T-helper 2 cell treated with Interferon-gamma antibody and Interleukin-4, amounts not matched to agents 5 μg/mL and 100 μg/mL, for 36 hours (primary cell): ENCODE results near the gene CGGBP1.
A peak's percentile ranks its signal among the peaks of the same experiment; 100 is the strongest.

Source experiments
- DNase-seq: peaks from one replicate; pipeline ENCODE4 v3.0.0; 2021; ENCODE audit warnings: low spot score
- H3K27ac Mint-ChIP-seq: one replicate; pipeline ENCODE4 v1.8.0; 2021; ENCODE audit warnings: mild to moderate bottlenecking, mixed read lengths
- H3K27me3 Mint-ChIP-seq: one replicate; pipeline ENCODE4 v1.8.0; 2021; ENCODE audit warnings: low read depth, mixed read lengths
- H3K36me3 Mint-ChIP-seq: one replicate; pipeline ENCODE4 v1.8.0; 2021; ENCODE audit warnings: low read depth, mixed read lengths
- H3K4me1 Mint-ChIP-seq: one replicate; pipeline ENCODE4 v1.8.0; 2021; ENCODE audit warnings: low read depth, mixed read lengths
- H3K4me3 Mint-ChIP-seq: one replicate; pipeline ENCODE4 v1.8.0; 2022; ENCODE audit warnings: mild to moderate bottlenecking, moderate library complexity, mixed read lengths
- H3K9me3 Mint-ChIP-seq: one replicate; pipeline ENCODE4 v1.8.0; 2021; ENCODE audit warnings: mixed read lengths

CGGBP1 gene

GRCh38 chr3:88058581-88059379 lies at the start of gene CGGBP1, which contains the start of gene ZNF654:
Gene CGGBP1 (minus strand): TSS chr3:88059005. CDS start chr3:88055976, 3,029 bp downstream.
Gene ZNF654 (plus strand): TSS chr3:88059255. CDS start chr3:88059320, 65 bp downstream.
- no peaks in the 10 kb centered on the region for H3K9me3 Mint-ChIP-seq
- H3K4me3 Mint-ChIP-seq, result peak within 1 kb of the TSS; percentile 98
- H3K36me3 Mint-ChIP-seq, result peaks cover 41% of the 10 kb centered on the region
- no peaks in the 10 kb centered on the region for H3K27me3 Mint-ChIP-seq
- peaks cover 45% of the 10 kb centered on the region for H3K4me1 Mint-ChIP-seq
- DNase-seq, result peak; percentile 99
- peak within 1 kb of the TSS; percentile 98 for H3K27ac Mint-ChIP-seq

GRCh38 chr3:88105325-88105724 lies 46.5 kb upstream of the CGGBP1 start:
- peaks cover 10% of the 10 kb centered on the region for H3K4me1 Mint-ChIP-seq
- H3K4me3 Mint-ChIP-seq, result no peak overlapping the region
- peaks cover 11% of the 10 kb centered on the region for H3K9me3 Mint-ChIP-seq
- H3K36me3 Mint-ChIP-seq, result peaks cover 38% of the 10 kb centered on the region
- DNase-seq, result no peak
- no peaks in the 10 kb centered on the region for H3K27me3 Mint-ChIP-seq
- no peak overlapping the region for H3K27ac Mint-ChIP-seq

GRCh38 chr3:88101142-88101541 lies 42.3 kb upstream of the CGGBP1 start:
- Mint-ChIP-seq H3K4me3 (no peak overlapping the region), H3K27me3 (no peaks in the 10 kb centered on the region), H3K27ac (no peak overlapping the region), H3K4me1 (peaks cover 13% of the 10 kb centered on the region), H3K36me3 (peaks cover 71% of the 10 kb centered on the region), H3K9me3 (peaks cover 38% of the 10 kb centered on the region)
- no peak for DNase-seq

GRCh38 chr3:88093266-88093665 lies 34.5 kb upstream of the CGGBP1 start:
- Mint-ChIP-seq H3K4me3 (no peak overlapping the region), H3K36me3 (peaks cover 69% of the 10 kb centered on the region), H3K4me1 (peaks cover 6% of the 10 kb centered on the region), H3K9me3 (peaks cover 35% of the 10 kb centered on the region), H3K27me3 (no peaks in the 10 kb centered on the region), H3K27ac (no peak overlapping the region)
- DNase-seq, result no peak

- H3K4me1 Mint-ChIP-seq, result peaks cover 6% of the 10 kb centered on the region
- H3K4me3 Mint-ChIP-seq, result no peak overlapping the region
- H3K9me3 Mint-ChIP-seq, result peaks cover 28% of the 10 kb centered on the region
- no peak overlapping the region for H3K27ac Mint-ChIP-seq
- no peaks in the 10 kb centered on the region for H3K27me3 Mint-ChIP-seq
- H3K36me3 Mint-ChIP-seq, result peaks cover 63% of the 10 kb centered on the region
- no peak for DNase-seq
Observed at GRCh38 chr3:88092270-88092669, 33.5 kb upstream of the CGGBP1 start.

- Mint-ChIP-seq H3K36me3 (peaks cover 55% of the 10 kb centered on the region), H3K4me1 (peaks cover 2% of the 10 kb centered on the region), H3K27ac (no peak overlapping the region), H3K9me3 (peaks cover 15% of the 10 kb centered on the region), H3K27me3 (no peaks in the 10 kb centered on the region), H3K4me3 (no peak overlapping the region)
- no peak for DNase-seq
Observed at GRCh38 chr3:88090681-88091080, 31.9 kb upstream of the CGGBP1 start.

- no peak overlapping the region for H3K4me3 Mint-ChIP-seq
- H3K9me3 Mint-ChIP-seq, result no peaks in the 10 kb centered on the region
- H3K4me1 Mint-ChIP-seq, result peaks cover 12% of the 10 kb centered on the region
- H3K27ac Mint-ChIP-seq, result no peak overlapping the region
- peaks cover 37% of the 10 kb centered on the region for H3K36me3 Mint-ChIP-seq
- no peak for DNase-seq
- H3K27me3 Mint-ChIP-seq, result no peaks in the 10 kb centered on the region
Observed at GRCh38 chr3:88084097-88084501, 25.3 kb upstream of the CGGBP1 start.

GRCh38 chr3:88082854-88083253 lies 24.0 kb upstream of the CGGBP1 start:
- no peak overlapping the region for H3K4me3 Mint-ChIP-seq
- peaks cover 36% of the 10 kb centered on the region for H3K36me3 Mint-ChIP-seq
- no peak overlapping the region for H3K27ac Mint-ChIP-seq
- H3K27me3 Mint-ChIP-seq, result no peaks in the 10 kb centered on the region
- DNase-seq, result no peak
- peaks cover 17% of the 10 kb centered on the region for H3K4me1 Mint-ChIP-seq
- H3K9me3 Mint-ChIP-seq, result no peaks in the 10 kb centered on the region

GRCh38 chr3:88078932-88079331 lies 20.1 kb upstream of the CGGBP1 start:
- no peak overlapping the region for H3K4me3 Mint-ChIP-seq
- no peaks in the 10 kb centered on the region for H3K27me3 Mint-ChIP-seq
- no peak for DNase-seq
- H3K4me1 Mint-ChIP-seq, result peaks cover 28% of the 10 kb centered on the region
- no peaks in the 10 kb centered on the region for H3K9me3 Mint-ChIP-seq
- H3K36me3 Mint-ChIP-seq, result peaks cover 16% of the 10 kb centered on the region
- H3K27ac Mint-ChIP-seq, result no peak overlapping the region

GRCh38 chr3:88076712-88077111 lies 17.9 kb upstream of the CGGBP1 start:
- Mint-ChIP-seq H3K36me3 (peaks cover 23% of the 10 kb centered on the region), H3K27ac (no peak overlapping the region), H3K4me1 (peaks cover 24% of the 10 kb centered on the region), H3K4me3 (no peak overlapping the region), H3K27me3 (no peaks in the 10 kb centered on the region), H3K9me3 (peaks cover 6% of the 10 kb centered on the region)
- DNase-seq, result no peak

- H3K36me3 Mint-ChIP-seq, result peaks cover 20% of the 10 kb centered on the region
- peaks cover 12% of the 10 kb centered on the region for H3K9me3 Mint-ChIP-seq
- no peaks in the 10 kb centered on the region for H3K27me3 Mint-ChIP-seq
- DNase-seq, result no peak
- peaks cover 20% of the 10 kb centered on the region for H3K4me1 Mint-ChIP-seq
- no peak overlapping the region for H3K27ac Mint-ChIP-seq
- no peak overlapping the region for H3K4me3 Mint-ChIP-seq
Observed at GRCh38 chr3:88075497-88075896, 16.7 kb upstream of the CGGBP1 start.

- H3K4me1 Mint-ChIP-seq, result peaks cover 20% of the 10 kb centered on the region
- H3K4me3 Mint-ChIP-seq, result no peak overlapping the region
- H3K9me3 Mint-ChIP-seq, result peaks cover 15% of the 10 kb centered on the region
- no peak overlapping the region for H3K27ac Mint-ChIP-seq
- H3K27me3 Mint-ChIP-seq, result no peaks in the 10 kb centered on the region
- H3K36me3 Mint-ChIP-seq, result peaks cover 23% of the 10 kb centered on the region
- no peak for DNase-seq
Observed at GRCh38 chr3:88075072-88075471, 16.3 kb upstream of the CGGBP1 start.

GRCh38 chr3:88061746-88062145 lies 2.9 kb upstream of the CGGBP1 start:
- H3K36me3 Mint-ChIP-seq, result peaks cover 31% of the 10 kb centered on the region
- H3K9me3 Mint-ChIP-seq, result no peaks in the 10 kb centered on the region
- no peak overlapping the region for H3K27ac Mint-ChIP-seq
- peaks cover 42% of the 10 kb centered on the region for H3K4me1 Mint-ChIP-seq
- H3K4me3 Mint-ChIP-seq, result peak overlapping the region; percentile 64
- no peaks in the 10 kb centered on the region for H3K27me3 Mint-ChIP-seq
- no peak for DNase-seq

- Mint-ChIP-seq H3K27me3 (no peaks in the 10 kb centered on the region), H3K36me3 (peaks cover 42% of the 10 kb centered on the region)
- peak; percentile 9 for DNase-seq
Observed at GRCh38 chr3:88059380-88060170, 770 bp upstream of the CGGBP1 start.

More at GRCh38 chr3:88059380-88060170, 770 bp upstream of the CGGBP1 start:
- H3K9me3 Mint-ChIP-seq, result no peaks in the 10 kb centered on the region
- peak overlapping the region; percentile 98 for H3K27ac Mint-ChIP-seq
- H3K4me3 Mint-ChIP-seq, result peak overlapping the region; percentile 98
- peaks cover 53% of the 10 kb centered on the region for H3K4me1 Mint-ChIP-seq
